ENCODE results near the gene ADAMTS17.

Gene ADAMTS17

GRCh38 chr15:100118546-100118945 lies 223.2 kb downstream of the ADAMTS17 start:
- H3K9me3 ChIP-seq (ENCODE audit: insufficient read depth, low read depth, low read length) = peaks cover 18% of the 10 kb centered on the region
- H3K4me3 ChIP-seq (ENCODE audit: low read length) = no peak overlapping the region
- H3K36me3 ChIP-seq (ENCODE audit: insufficient read depth, low read depth, low read length) = no peaks in the 10 kb centered on the region
- no peak overlapping the region for H3K9ac ChIP-seq (ENCODE audit: low read depth, low read length)
- no peaks in the 10 kb centered on the region for H3K27me3 ChIP-seq (ENCODE audit: insufficient read depth, low read length)
- H3K4me1 ChIP-seq (ENCODE audit: insufficient read depth, low read length) = peaks cover 7% of the 10 kb centered on the region
- H3K27ac ChIP-seq (ENCODE audit: low read length) = no peak overlapping the region

GRCh38 chr15:100116416-100117190 lies 225.2 kb downstream of the ADAMTS17 start:
- Histone ChIP-seq H3K9ac (ENCODE audit: low read depth, low read length) (no peak overlapping the region), H3K27me3 (ENCODE audit: insufficient read depth, low read length) (no peaks in the 10 kb centered on the region), H3K27ac (ENCODE audit: low read length) (no peak overlapping the region), H3K36me3 (ENCODE audit: insufficient read depth, low read depth, low read length) (no peaks in the 10 kb centered on the region), H3K4me1 (ENCODE audit: insufficient read depth, low read length) (peaks cover 7% of the 10 kb centered on the region), H3K4me3 (ENCODE audit: low read length) (no peak overlapping the region), H3K9me3 (ENCODE audit: insufficient read depth, low read depth, low read length) (peaks cover 12% of the 10 kb centered on the region; the same call in 1 of the 2 replicates)

GRCh38 chr15:100115711-100116090 lies 226.1 kb downstream of the ADAMTS17 start:
- Histone ChIP-seq H3K4me1 (ENCODE audit: insufficient read depth, low read length) (peaks cover 7% of the 10 kb centered on the region), H3K4me3 (ENCODE audit: low read length) (no peak overlapping the region), H3K27ac (ENCODE audit: low read length) (no peak overlapping the region), H3K36me3 (ENCODE audit: insufficient read depth, low read depth, low read length) (no peaks in the 10 kb centered on the region), H3K9ac (ENCODE audit: low read depth, low read length) (no peak overlapping the region), H3K27me3 (ENCODE audit: insufficient read depth, low read length) (no peaks in the 10 kb centered on the region), H3K9me3 (ENCODE audit: insufficient read depth, low read depth, low read length) (peaks cover 6% of the 10 kb centered on the region; the same call in 1 of the 2 replicates)

- Histone ChIP-seq H3K9ac (ENCODE audit: low read depth, low read length) (no peak overlapping the region), H3K27me3 (ENCODE audit: insufficient read depth, low read length) (no peaks in the 10 kb centered on the region), H3K27ac (ENCODE audit: low read length) (no peak overlapping the region), H3K4me3 (ENCODE audit: low read length) (no peak overlapping the region), H3K9me3 (ENCODE audit: insufficient read depth, low read depth, low read length) (0 out of 2 replicates have a peak, but pooled peaks cover 3% of the 10 kb centered on the region), H3K36me3 (ENCODE audit: insufficient read depth, low read depth, low read length) (no peaks in the 10 kb centered on the region), H3K4me1 (ENCODE audit: insufficient read depth, low read length) (peaks cover 7% of the 10 kb centered on the region)
These were observed 226.6 kb downstream of the ADAMTS17 start for GRCh38 chr15:100115066-100115710.

GRCh38 chr15:100114571-100114970 lies 227.2 kb downstream of the ADAMTS17 start:
- H3K27me3 ChIP-seq (ENCODE audit: insufficient read depth, low read length) = no peaks in the 10 kb centered on the region
- H3K27ac ChIP-seq (ENCODE audit: low read length) = no peak overlapping the region
- H3K9ac ChIP-seq (ENCODE audit: low read depth, low read length) = no peak overlapping the region
- peaks cover 7% of the 10 kb centered on the region for H3K4me1 ChIP-seq (ENCODE audit: insufficient read depth, low read length)
- H3K4me3 ChIP-seq (ENCODE audit: low read length) = no peak overlapping the region
- H3K36me3 ChIP-seq (ENCODE audit: insufficient read depth, low read depth, low read length) = no peaks in the 10 kb centered on the region
- H3K9me3 ChIP-seq (ENCODE audit: insufficient read depth, low read depth, low read length) = no peaks in the 10 kb centered on the region

- H3K9ac ChIP-seq (ENCODE audit: low read depth, low read length) = no peak overlapping the region
- H3K27ac ChIP-seq (ENCODE audit: low read length) = no peak overlapping the region
- H3K36me3 ChIP-seq (ENCODE audit: insufficient read depth, low read depth, low read length) = no peaks in the 10 kb centered on the region
- H3K9me3 ChIP-seq (ENCODE audit: insufficient read depth, low read depth, low read length) = no peaks in the 10 kb centered on the region
- peaks cover 7% of the 10 kb centered on the region for H3K4me1 ChIP-seq (ENCODE audit: insufficient read depth, low read length)
- no peaks in the 10 kb centered on the region for H3K27me3 ChIP-seq (ENCODE audit: insufficient read depth, low read length)
- no peak overlapping the region for H3K4me3 ChIP-seq (ENCODE audit: low read length)
These were observed 227.7 kb downstream of the ADAMTS17 start for GRCh38 chr15:100114100-100114499.

GRCh38 chr15:100113351-100114080 lies 228.3 kb downstream of the ADAMTS17 start:
- Histone ChIP-seq H3K36me3 (ENCODE audit: insufficient read depth, low read depth, low read length) (no peaks in the 10 kb centered on the region), H3K4me3 (ENCODE audit: low read length) (no peak overlapping the region), H3K9me3 (ENCODE audit: insufficient read depth, low read depth, low read length) (no peaks in the 10 kb centered on the region), H3K27me3 (ENCODE audit: insufficient read depth, low read length) (no peaks in the 10 kb centered on the region), H3K4me1 (ENCODE audit: insufficient read depth, low read length) (peaks cover 7% of the 10 kb centered on the region), H3K9ac (ENCODE audit: low read depth, low read length) (no peak overlapping the region), H3K27ac (ENCODE audit: low read length) (no peak overlapping the region)

- Histone ChIP-seq H3K36me3 (ENCODE audit: insufficient read depth, low read depth, low read length) (no peaks in the 10 kb centered on the region), H3K4me1 (ENCODE audit: insufficient read depth, low read length) (peaks cover 7% of the 10 kb centered on the region), H3K9ac (ENCODE audit: low read depth, low read length) (no peak overlapping the region)
These were observed 229.0 kb downstream of the ADAMTS17 start for GRCh38 chr15:100112636-100113305.

GRCh38 chr15:100112061-100112420 lies 229.7 kb downstream of the ADAMTS17 start:
- Histone ChIP-seq H3K27ac (ENCODE audit: low read length) (no peak overlapping the region), H3K9ac (ENCODE audit: low read depth, low read length) (no peak overlapping the region)

More at GRCh38 chr15:100112636-100113305, 229.0 kb downstream of the ADAMTS17 start:
- H3K27me3 ChIP-seq (ENCODE audit: insufficient read depth, low read length) = no peaks in the 10 kb centered on the region
- H3K4me3 ChIP-seq (ENCODE audit: low read length) = no peak overlapping the region
- H3K27ac ChIP-seq (ENCODE audit: low read length) = no peak overlapping the region
- no peaks in the 10 kb centered on the region for H3K9me3 ChIP-seq (ENCODE audit: insufficient read depth, low read depth, low read length)

GRCh38 chr15:100111125-100112060 lies 230.4 kb downstream of the ADAMTS17 start:
- H3K9ac ChIP-seq (ENCODE audit: low read depth, low read length) = no peak overlapping the region
- H3K36me3 ChIP-seq (ENCODE audit: insufficient read depth, low read depth, low read length) = no peaks in the 10 kb centered on the region
- peaks cover 7% of the 10 kb centered on the region for H3K4me1 ChIP-seq (ENCODE audit: insufficient read depth, low read length)
- no peak overlapping the region for H3K27ac ChIP-seq (ENCODE audit: low read length)
- H3K9me3 ChIP-seq (ENCODE audit: insufficient read depth, low read depth, low read length) = no peaks in the 10 kb centered on the region
- H3K27me3 ChIP-seq (ENCODE audit: insufficient read depth, low read length) = no peaks in the 10 kb centered on the region
- no peak overlapping the region for H3K4me3 ChIP-seq (ENCODE audit: low read length)

More at GRCh38 chr15:100112061-100112420, 229.7 kb downstream of the ADAMTS17 start:
- peaks cover 7% of the 10 kb centered on the region for H3K4me1 ChIP-seq (ENCODE audit: insufficient read depth, low read length)
- no peaks in the 10 kb centered on the region for H3K27me3 ChIP-seq (ENCODE audit: insufficient read depth, low read length)
- no peak overlapping the region for H3K4me3 ChIP-seq (ENCODE audit: low read length)
- no peaks in the 10 kb centered on the region for H3K36me3 ChIP-seq (ENCODE audit: insufficient read depth, low read depth, low read length)
- H3K9me3 ChIP-seq (ENCODE audit: insufficient read depth, low read depth, low read length) = no peaks in the 10 kb centered on the region
